ENCODE measurements around the gene CROCC2. TPM values are rescaled to one million over a fixed set of nuclear protein-coding genes. Genes with fewer than 3 reads are reported as not detected.

CROCC2 gene
- total RNA-seq, 1 donor from 2014 or later = not detected

DNA sequence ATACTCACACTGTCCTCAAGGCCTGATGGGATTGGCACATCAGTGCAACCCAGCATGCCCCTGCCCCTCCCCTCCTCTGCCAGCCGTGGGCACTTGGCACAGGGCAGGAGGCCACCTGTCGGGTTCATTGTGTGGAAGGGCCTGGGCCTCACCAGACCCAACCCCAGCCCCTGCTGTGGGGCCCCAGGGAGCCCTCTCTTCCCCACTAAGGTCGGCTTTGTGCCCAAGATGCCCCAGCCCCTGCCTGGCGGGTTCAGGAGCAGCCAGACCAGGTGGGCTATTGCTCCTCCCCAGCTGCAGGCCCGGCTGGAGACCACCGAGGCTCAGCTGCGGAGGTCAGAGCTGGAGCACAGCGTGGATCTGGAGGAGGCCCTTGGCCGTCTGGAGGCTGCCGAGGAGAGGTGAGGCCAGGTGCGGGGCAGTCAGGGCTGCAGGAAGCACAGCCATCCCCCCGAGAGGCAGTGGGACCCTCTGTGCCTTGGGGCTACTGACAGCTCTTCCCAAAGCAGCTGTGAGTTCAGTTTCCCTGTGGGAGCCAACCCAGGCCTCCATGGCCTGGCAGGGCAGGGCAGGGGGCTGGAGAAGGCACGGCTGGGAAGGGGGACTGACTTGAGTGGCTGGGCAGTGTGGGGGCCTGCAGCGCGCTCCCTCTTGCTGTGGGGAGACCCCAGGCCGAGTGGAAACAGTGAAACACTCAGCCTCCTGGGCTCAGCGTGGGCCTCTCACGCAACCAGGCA lies 16.3 kb downstream of the CROCC2 start:
- H3K4me1 Mint-ChIP-seq (ENCODE audit: unreplicated experiment) = no peaks in the 10 kb centered on the region
- TF ChIP-seq, protein P1, sequence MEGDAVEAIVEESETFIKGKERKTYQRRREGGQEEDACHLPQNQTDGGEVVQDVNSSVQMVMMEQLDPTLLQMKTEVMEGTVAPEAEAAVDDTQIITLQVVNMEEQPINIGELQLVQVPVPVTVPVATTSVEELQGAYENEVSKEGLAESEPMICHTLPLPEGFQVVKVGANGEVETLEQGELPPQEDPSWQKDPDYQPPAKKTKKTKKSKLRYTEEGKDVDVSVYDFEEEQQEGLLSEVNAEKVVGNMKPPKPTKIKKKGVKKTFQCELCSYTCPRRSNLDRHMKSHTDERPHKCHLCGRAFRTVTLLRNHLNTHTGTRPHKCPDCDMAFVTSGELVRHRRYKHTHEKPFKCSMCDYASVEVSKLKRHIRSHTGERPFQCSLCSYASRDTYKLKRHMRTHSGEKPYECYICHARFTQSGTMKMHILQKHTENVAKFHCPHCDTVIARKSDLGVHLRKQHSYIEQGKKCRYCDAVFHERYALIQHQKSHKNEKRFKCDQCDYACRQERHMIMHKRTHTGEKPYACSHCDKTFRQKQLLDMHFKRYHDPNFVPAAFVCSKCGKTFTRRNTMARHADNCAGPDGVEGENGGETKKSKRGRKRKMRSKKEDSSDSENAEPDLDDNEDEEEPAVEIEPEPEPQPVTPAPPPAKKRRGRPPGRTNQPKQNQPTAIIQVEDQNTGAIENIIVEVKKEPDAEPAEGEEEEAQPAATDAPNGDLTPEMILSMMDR (IDR thresholded peaks at IDR 0.05; ENCODE audit: unreplicated experiment) = no peak
- DNase-seq (ENCODE audit: low spot score) = no peak
- peaks cover 4% of the 10 kb centered on the region for H3K27me3 Mint-ChIP-seq (ENCODE audit: unreplicated experiment)
- no peak overlapping the region for H3K27ac Mint-ChIP-seq (ENCODE audit: unreplicated experiment)
- H3K36me3 Mint-ChIP-seq (ENCODE audit: low read depth, unreplicated experiment) = peaks cover 5% of the 10 kb centered on the region
- no peaks in the 10 kb centered on the region for H3K9me3 Mint-ChIP-seq (ENCODE audit: unreplicated experiment)
- H3K4me3 Mint-ChIP-seq (ENCODE audit: unreplicated experiment) = no peak overlapping the region

DNA sequence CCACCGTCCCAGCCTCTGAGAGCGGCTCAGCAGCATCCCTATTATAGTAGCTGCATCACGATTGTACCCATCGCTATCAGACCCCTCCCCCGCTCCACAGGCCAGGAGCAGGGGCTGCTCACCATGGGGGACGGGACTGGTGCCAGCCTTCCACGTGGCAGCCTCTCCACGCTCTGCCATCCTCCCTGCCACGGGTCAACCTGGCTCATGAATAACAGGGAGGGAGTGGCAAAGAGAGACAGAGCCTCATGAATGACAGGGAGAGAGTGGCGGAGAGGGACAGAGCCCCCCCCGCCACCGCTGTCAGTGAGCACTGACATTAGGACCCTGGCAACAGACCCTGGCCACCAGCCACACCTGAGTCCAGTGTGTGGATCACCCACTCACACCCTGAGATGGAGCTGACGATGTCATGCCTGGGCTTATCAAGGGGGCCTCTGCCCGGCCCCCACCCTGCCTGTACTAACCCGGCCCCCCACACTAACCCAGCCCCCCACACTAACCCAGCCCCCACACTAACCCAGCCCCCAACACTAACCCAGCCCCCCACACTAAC lies 16.9 kb downstream of the CROCC2 start:
- TF ChIP-seq, protein P1 (IDR thresholded peaks at IDR 0.05; ENCODE audit: unreplicated experiment) = no peak
- Mint-ChIP-seq H3K27ac (ENCODE audit: unreplicated experiment) (no peak overlapping the region), H3K36me3 (ENCODE audit: low read depth, unreplicated experiment) (peaks cover 7% of the 10 kb centered on the region), H3K4me1 (ENCODE audit: unreplicated experiment) (no peaks in the 10 kb centered on the region), H3K9me3 (ENCODE audit: unreplicated experiment) (no peaks in the 10 kb centered on the region), H3K4me3 (ENCODE audit: unreplicated experiment) (no peak overlapping the region), H3K27me3 (ENCODE audit: unreplicated experiment) (peaks cover 5% of the 10 kb centered on the region)
- DNase-seq (ENCODE audit: low spot score) = no peak

DNA sequence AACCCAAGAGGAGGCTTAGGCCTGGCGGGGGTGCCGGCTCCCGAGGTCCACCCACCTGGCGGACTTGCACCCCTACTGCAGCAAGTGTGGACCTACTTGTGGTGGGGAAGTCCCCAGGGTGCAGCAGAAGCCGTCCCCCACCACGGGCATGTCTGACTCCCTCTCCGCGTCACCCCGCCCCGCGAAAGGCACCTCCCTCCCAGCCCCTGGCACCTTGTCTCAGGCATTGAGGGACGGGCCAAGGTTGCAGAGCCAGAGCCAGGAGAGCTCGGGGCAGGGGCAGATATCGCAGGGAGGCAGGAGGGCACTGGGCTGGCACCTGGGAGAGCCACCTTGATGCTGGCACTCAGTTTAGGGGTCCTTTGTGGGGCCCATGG lies 19.0 kb downstream of the CROCC2 start:
- TF ChIP-seq, protein P1 (IDR thresholded peaks at IDR 0.05; ENCODE audit: unreplicated experiment) = no peak
- Mint-ChIP-seq H3K27ac (ENCODE audit: unreplicated experiment) (no peak overlapping the region), H3K4me1 (ENCODE audit: unreplicated experiment) (no peaks in the 10 kb centered on the region), H3K27me3 (ENCODE audit: unreplicated experiment) (peaks cover 13% of the 10 kb centered on the region), H3K9me3 (ENCODE audit: unreplicated experiment) (no peaks in the 10 kb centered on the region), H3K4me3 (ENCODE audit: unreplicated experiment) (no peak overlapping the region), H3K36me3 (ENCODE audit: low read depth, unreplicated experiment) (peaks cover 10% of the 10 kb centered on the region)
- peak; percentile 4 for DNase-seq (ENCODE audit: low spot score)

DNA sequence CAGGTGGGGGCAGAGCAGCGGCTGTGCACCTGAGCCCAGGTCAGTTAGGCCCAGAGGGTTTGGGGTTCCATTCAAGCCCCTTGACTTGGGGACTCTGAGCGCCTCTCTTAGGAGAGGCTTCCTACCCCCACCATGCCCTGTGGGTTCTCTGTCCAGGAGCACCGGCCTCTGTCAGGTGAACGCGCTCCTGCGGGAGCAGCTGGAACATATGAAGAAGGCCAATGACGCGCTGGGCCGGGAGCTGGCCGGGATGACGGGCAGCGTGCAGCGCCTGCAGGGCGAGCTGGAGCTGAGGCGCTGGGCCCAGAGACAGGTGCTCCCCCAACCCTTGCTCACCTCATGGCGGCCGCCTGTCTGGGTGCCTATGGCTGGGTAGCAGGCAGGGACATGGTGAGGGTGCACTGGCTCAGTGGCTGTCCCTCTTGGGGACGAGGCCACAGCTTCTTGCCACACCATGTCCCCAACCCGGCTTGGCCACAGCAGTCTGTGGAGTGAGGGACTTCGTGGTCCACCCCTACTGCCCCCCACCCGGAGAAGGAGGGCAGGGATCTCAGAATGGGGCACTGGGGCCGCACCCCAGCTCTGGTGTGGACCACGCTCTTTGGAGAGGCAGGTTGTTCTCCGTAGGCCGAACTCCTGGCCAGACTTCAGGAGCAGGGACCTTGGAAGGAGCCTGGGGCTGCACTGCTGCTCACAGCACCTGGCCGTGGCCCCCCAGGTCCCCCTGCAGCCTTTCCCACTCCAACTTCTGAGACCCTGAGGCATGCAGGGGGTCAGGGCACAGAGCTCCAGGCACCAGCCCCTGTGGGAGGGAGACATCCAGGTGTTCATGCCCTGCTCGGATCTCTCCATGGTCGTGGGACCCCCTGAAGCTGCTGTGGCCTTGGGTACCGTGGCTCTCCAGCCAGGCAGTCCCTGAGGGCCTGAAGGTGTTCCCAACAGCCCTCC lies 19.7 kb downstream of the CROCC2 start:
- H3K4me1 Mint-ChIP-seq (ENCODE audit: unreplicated experiment) = no peaks in the 10 kb centered on the region
- peaks cover 10% of the 10 kb centered on the region for H3K36me3 Mint-ChIP-seq (ENCODE audit: low read depth, unreplicated experiment)
- H3K27ac Mint-ChIP-seq (ENCODE audit: unreplicated experiment) = no peak overlapping the region
- TF ChIP-seq, protein P1 (IDR thresholded peaks at IDR 0.05; ENCODE audit: unreplicated experiment) = no peak
- H3K9me3 Mint-ChIP-seq (ENCODE audit: unreplicated experiment) = no peaks in the 10 kb centered on the region
- H3K27me3 Mint-ChIP-seq (ENCODE audit: unreplicated experiment) = peaks cover 13% of the 10 kb centered on the region
- no peak overlapping the region for H3K4me3 Mint-ChIP-seq (ENCODE audit: unreplicated experiment)
- DNase-seq (ENCODE audit: low spot score) = peak; percentile 5
